Measurements from ENCODE around the gene NECTIN3. TPM values are rescaled to one million over a fixed set of nuclear protein-coding genes. Genes with fewer than 3 reads are reported as not detected.

The NECTIN3 gene
- total RNA-seq, 4 donors from 2014 or later = 60.3 to 95.4 (median 87.7) TPM

- WGBS, 2 donors = 96 to 98% methylated on average over 1 of the region's 1 CpG
- TF ChIP-seq CTCF (IDR thresholded peaks at IDR 0.05) = no peak
- no peak for TF ChIP-seq POLR2A (IDR thresholded peaks at IDR 0.05)
- Histone ChIP-seq H3K27me3 (no peaks in the 10 kb centered on the region), H3K4me3 (replicated peaks in 1 of 3) (no peak overlapping the region), H3K9me3 (no peaks in the 10 kb centered on the region), H3K27ac (no peak overlapping the region), H3K36me3 (peaks cover 0 to 3% of the 10 kb centered on the region in 2 donors), H3K4me1 (no peaks in the 10 kb centered on the region)
- DNase-seq = no peak
- intact Hi-C loops (cut with DNase I) = no loop called here
Measured at GRCh38 chr3:111130827-111131226, 59.2 kb downstream of the NECTIN3 start.

DNA sequence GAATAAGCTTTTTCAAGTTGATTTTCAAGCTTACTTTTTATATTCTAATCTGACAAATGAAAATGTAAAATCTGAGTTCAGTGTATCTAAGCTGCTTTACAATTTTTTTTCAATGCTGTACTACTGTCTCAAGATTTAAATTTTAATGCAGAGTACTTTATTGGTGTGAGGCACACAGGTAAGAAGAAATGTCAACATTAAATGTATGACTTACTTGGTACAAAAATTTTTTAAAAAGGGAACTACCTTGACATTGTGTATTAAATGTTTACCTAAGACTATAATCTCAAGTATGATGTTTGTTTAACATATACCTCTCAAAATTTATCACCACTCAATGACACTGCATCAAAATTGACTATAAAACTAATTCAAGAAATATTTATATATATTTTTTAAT is 62.7 kb downstream of the NECTIN3 start:
- Histone ChIP-seq H3K27ac (no peak overlapping the region), H3K9me3 (no peaks in the 10 kb centered on the region), H3K4me1 (no peaks in the 10 kb centered on the region), H3K27me3 (no peaks in the 10 kb centered on the region), H3K4me3 (replicated peaks in 1 of 3) (no peak overlapping the region), H3K36me3 (no peaks in the 10 kb centered on the region)
- intact Hi-C loops (cut with DNase I) = no loop called here
- TF ChIP-seq POLR2A (IDR thresholded peaks at IDR 0.05) (no peak), CTCF (IDR thresholded peaks at IDR 0.05) (no peak)
- no peak for DNase-seq

- DNase-seq = peak; percentile 18 to 31
- intact Hi-C loops (cut with DNase I) = no loop called here
- H3K4me1 ChIP-seq = peaks cover 0 to 3% of the 10 kb centered on the region in 2 donors
- no peaks in the 10 kb centered on the region for H3K27me3 ChIP-seq
- no peak overlapping the region for H3K27ac ChIP-seq
- no peak overlapping the region for H3K4me3 ChIP-seq (replicated peaks in 1 of 3)
- TF ChIP-seq CTCF (IDR thresholded peaks at IDR 0.05) (no peak), POLR2A (IDR thresholded peaks at IDR 0.05) (no peak)
- no peaks in the 10 kb centered on the region for H3K36me3 ChIP-seq
- no peaks in the 10 kb centered on the region for H3K9me3 ChIP-seq
Measured at GRCh38 chr3:111151438-111151837, 79.8 kb downstream of the NECTIN3 start.

DNA sequence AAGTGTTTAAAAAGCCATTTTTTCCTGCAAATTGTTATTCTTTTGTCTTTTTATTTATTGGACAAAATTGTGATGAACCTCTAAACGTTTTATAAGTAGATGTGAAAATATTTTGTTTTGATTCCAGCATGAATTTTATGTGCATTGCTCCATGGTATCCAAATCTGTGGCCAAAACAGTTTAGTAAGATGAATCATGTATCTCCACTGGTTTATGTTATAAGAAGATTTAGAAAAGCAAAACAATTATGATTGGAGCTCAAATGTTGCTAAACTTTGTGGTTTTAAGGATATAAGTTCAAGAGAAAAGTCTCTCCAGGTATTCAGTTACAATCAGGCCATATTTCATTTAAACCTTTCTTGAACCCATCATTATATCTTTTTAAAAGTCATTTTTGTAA is 80.9 kb downstream of the NECTIN3 start:
- DNase-seq = no peak
- intact Hi-C loops (cut with DNase I) = no loop called here
- Histone ChIP-seq H3K9me3 (no peaks in the 10 kb centered on the region), H3K36me3 (no peaks in the 10 kb centered on the region), H3K4me3 (replicated peaks in 1 of 3) (no peak overlapping the region), H3K27ac (no peak overlapping the region), H3K4me1 (peaks cover 0 to 3% of the 10 kb centered on the region in 2 donors), H3K27me3 (no peaks in the 10 kb centered on the region)
- 65 to 68% methylated on average over 1 of the region's 1 CpG for WGBS, 2 donors
- no peak for TF ChIP-seq CTCF (IDR thresholded peaks at IDR 0.05)
- TF ChIP-seq POLR2A (IDR thresholded peaks at IDR 0.05) = no peak

- no peak overlapping the region for H3K4me3 ChIP-seq (replicated peaks in 1 of 3)
- DNase-seq = no peak
- H3K4me1 ChIP-seq = no peaks in the 10 kb centered on the region
- no peak for TF ChIP-seq CTCF (IDR thresholded peaks at IDR 0.05)
- no peak for TF ChIP-seq POLR2A (IDR thresholded peaks at IDR 0.05)
- no peaks in the 10 kb centered on the region for H3K36me3 ChIP-seq
- intact Hi-C loops (cut with DNase I) = no loop called here
- H3K27ac ChIP-seq = no peak overlapping the region
- no peaks in the 10 kb centered on the region for H3K9me3 ChIP-seq
- H3K27me3 ChIP-seq = no peaks in the 10 kb centered on the region
- WGBS, 2 donors = 97 to 98% methylated on average over 2 of the region's 2 CpGs
Measured at GRCh38 chr3:111156517-111156916, 84.9 kb downstream of the NECTIN3 start.

Data from thyroid gland (tissue), 4 donors.